Measurements from ENCODE around the gene NUP133. TPM values are rescaled to one million over a fixed set of nuclear protein-coding genes. Genes with fewer than 3 reads are reported as not detected.

The NUP133 gene
- total RNA-seq, 1 experiment from 2014 or later: 67.8 TPM

- no peak for TF ChIP-seq ZNF281 (CRISPR knock-in tag; IDR thresholded peaks at IDR 0.05)
- no peak for TF ChIP-seq ZNF396 (CRISPR knock-in tag; IDR thresholded peaks at IDR 0.05; ENCODE audit: borderline replicate concordance)
- TF ChIP-seq JAZF1 (CRISPR knock-in tag; IDR thresholded peaks at IDR 0.05): no peak
- TF ChIP-seq MAX (CRISPR knock-in tag; IDR thresholded peaks at IDR 0.05): peak; percentile 58; the same call in 1 of the 2 replicates
- TF ChIP-seq SP1 (CRISPR knock-in tag; conservative IDR thresholded peaks at IDR 0.05): no peak
- 0 out of 2 replicates have a peak, but pooled peaks have one; percentile 25 for TF ChIP-seq ARID4B (CRISPR knock-in tag; IDR thresholded peaks at IDR 0.05; ENCODE audit: borderline replicate concordance)
- TF ChIP-seq GRHL2 (CRISPR knock-in tag; IDR thresholded peaks at IDR 0.05; ENCODE audit: insufficient replicate concordance, severe bottlenecking): no peak
These were observed 100.7 kb downstream of the NUP133 start (continued) for GRCh38 chr1:229407206-229408026.

GRCh38 chr1:229406798-229407197 is 101.3 kb downstream of the NUP133 start:
- DNase-seq (ENCODE audit: low spot score) (peak; percentile 36), ATAC-seq (peak; percentile 44)
- H3K4me1 Mint-ChIP-seq: peaks cover 37% of the 10 kb centered on the region
- TF ChIP-seq JAZF1 (CRISPR knock-in tag; IDR thresholded peaks at IDR 0.05) (no peak), ZSCAN18 (CRISPR knock-in tag; IDR thresholded peaks at IDR 0.05) (no peak), CREB1 (CRISPR knock-in tag; IDR thresholded peaks at IDR 0.05) (no peak)
- peaks cover 81% of the 10 kb centered on the region for H3K27me3 Mint-ChIP-seq (ENCODE audit: low read depth)
- H3K27ac Mint-ChIP-seq: no peak overlapping the region
- no peaks in the 10 kb centered on the region for H3K9me3 Mint-ChIP-seq
- peak overlapping the region; percentile 85 for H3K4me3 Mint-ChIP-seq
- H3K36me3 Mint-ChIP-seq: no peaks in the 10 kb centered on the region
- CTCF ChIA-PET: interaction anchor here (0.5 to 1.8 kb wide), 6 partner anchors 14 to 1821 kb away, joined by 3 to 10 read pairs (median 4); no protein-coding TSS in a partner anchor
- POLR2A ChIA-PET: no interaction called here

GRCh38 chr1:229403573-229403972 is 104.6 kb downstream of the NUP133 start:
- POLR2A ChIA-PET: no interaction called here
- peaks cover 70% of the 10 kb centered on the region for H3K27me3 Mint-ChIP-seq (ENCODE audit: low read depth)
- no peak for ATAC-seq
- H3K4me1 Mint-ChIP-seq: peaks cover 13% of the 10 kb centered on the region
- H3K27ac Mint-ChIP-seq: no peak overlapping the region
- H3K4me3 Mint-ChIP-seq: no peak overlapping the region
- no peaks in the 10 kb centered on the region for H3K36me3 Mint-ChIP-seq
- H3K9me3 Mint-ChIP-seq: no peaks in the 10 kb centered on the region
- DNase-seq (ENCODE audit: low spot score): no peak
- CTCF ChIA-PET: interaction anchor here (0.5 to 1.4 kb wide), 3 partner anchors 40 to 85 kb away, joined by 3 read pairs; no protein-coding TSS in a partner anchor
- TF ChIP-seq OVOL2 (CRISPR knock-in tag; IDR thresholded peaks at IDR 0.05; ENCODE audit: borderline replicate concordance) (no peak), ZSCAN18 (CRISPR knock-in tag; IDR thresholded peaks at IDR 0.05) (no peak), ZNF423 (CRISPR knock-in tag; IDR thresholded peaks at IDR 0.05) (no peak), ZNF396 (CRISPR knock-in tag; IDR thresholded peaks at IDR 0.05; ENCODE audit: borderline replicate concordance) (no peak), CREB1 (CRISPR knock-in tag; IDR thresholded peaks at IDR 0.05) (no peak), PRRX2 (CRISPR knock-in tag; IDR thresholded peaks at IDR 0.05) (no peak), ATF3 (CRISPR knock-in tag; conservative IDR thresholded peaks at IDR 0.05) (no peak), ZBTB21 (CRISPR knock-in tag; IDR thresholded peaks at IDR 0.05; ENCODE audit: borderline replicate concordance) (no peak), ELF4 (CRISPR knock-in tag; IDR thresholded peaks at IDR 0.05; ENCODE audit: low read depth) (no peak), ATF1 (CRISPR knock-in tag; IDR thresholded peaks at IDR 0.05) (no peak), MLX (CRISPR knock-in tag; IDR thresholded peaks at IDR 0.05) (no peak), GABPB1 (CRISPR knock-in tag; IDR thresholded peaks at IDR 0.05) (no peak), ZNF121 (CRISPR knock-in tag; IDR thresholded peaks at IDR 0.05) (no peak), TP53 (CRISPR knock-in tag; IDR thresholded peaks at IDR 0.05) (no peak), SOX15 (CRISPR knock-in tag; IDR thresholded peaks at IDR 0.05) (no peak)
